GM18520 (cell line): ENCODE results near the gene CKS1B.
"Not testable (repeated sequence)": the region's sequence is repeated elsewhere in the genome, so short reads cannot be mapped to it uniquely, and the experiment has no call there.

Source experiments
- ATAC-seq: cut with Tn5 transposase; IDR thresholded peaks from one replicate; pipeline ENCODE4 v1.9.1; 2021; ENCODE audit not compliant: unreplicated experiment

The CKS1B gene

DNA sequence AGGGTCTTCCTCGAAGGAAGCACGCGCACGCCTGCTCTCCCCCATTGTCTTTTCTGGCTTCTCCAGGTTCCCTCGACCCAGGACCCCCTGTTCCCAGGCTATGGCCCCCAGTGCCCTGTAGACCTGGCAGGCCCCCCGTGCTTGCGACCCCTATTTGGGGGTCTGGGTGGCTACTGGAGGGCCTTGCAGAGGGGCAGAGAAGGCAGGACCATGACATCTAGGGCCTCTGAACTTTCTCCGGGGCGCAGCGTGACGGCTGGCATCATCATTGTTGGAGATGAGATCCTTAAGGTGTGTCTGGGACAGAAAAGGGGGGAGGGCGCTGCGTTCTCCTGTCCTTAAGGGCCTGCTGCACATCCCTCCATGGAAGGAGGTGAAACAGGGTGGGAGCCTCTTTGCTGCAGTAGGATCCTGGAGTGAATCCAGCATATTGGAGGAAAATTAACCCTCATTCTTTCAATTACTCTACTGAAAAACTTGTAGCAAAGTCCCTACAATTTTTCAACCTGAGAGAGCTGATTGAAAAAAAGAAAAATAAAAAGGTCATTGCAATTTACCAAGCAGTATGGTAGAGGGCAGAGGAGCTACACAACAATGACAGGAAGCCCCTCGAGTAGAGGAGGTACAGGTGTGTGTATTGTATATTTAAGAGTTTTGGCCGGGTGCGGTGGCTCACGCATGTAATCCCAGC, 9.4 kb downstream of the CKS1B start:
- no peak for ATAC-seq

DNA sequence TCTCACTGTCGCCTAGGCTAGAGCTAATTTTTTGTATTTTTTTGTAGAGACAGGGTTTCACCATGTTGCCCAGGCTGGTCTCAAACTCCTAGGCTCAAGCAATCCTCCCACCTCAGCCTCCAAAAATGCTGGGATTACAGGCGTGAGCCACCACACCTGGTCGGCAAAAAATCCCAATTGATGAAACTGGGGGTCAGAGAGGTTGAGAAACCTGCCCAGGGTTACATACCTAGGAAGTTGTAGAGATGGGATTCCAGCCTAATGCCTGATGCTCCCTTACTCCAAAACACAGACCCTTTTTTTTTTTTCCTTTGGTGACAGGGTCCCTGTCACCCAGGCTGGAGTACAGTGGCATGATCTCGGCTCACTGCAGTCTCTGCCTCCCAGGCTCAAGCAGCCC, 12.3 kb downstream of the CKS1B start:
- ATAC-seq: not testable (repeated sequence)

DNA sequence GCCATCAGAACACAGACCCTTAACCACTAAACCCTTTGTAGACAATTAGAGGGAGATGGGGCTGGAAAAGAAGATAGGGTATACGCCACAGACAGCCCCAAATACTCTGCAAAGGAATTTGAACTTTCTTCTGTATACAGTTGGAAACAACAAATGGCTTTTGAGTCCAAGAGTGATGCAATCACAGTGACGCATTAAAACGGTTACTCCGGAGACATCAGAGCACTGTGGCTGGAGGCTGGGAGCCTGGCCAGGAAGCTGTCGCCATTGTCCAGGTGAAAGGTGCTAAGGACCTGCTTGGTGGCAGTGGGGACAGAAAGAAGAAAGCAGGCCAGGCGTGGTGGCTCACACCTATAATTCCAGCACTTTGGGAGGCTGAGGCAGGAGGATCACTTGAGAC, 12.8 kb downstream of the CKS1B start:
- no peak for ATAC-seq

DNA sequence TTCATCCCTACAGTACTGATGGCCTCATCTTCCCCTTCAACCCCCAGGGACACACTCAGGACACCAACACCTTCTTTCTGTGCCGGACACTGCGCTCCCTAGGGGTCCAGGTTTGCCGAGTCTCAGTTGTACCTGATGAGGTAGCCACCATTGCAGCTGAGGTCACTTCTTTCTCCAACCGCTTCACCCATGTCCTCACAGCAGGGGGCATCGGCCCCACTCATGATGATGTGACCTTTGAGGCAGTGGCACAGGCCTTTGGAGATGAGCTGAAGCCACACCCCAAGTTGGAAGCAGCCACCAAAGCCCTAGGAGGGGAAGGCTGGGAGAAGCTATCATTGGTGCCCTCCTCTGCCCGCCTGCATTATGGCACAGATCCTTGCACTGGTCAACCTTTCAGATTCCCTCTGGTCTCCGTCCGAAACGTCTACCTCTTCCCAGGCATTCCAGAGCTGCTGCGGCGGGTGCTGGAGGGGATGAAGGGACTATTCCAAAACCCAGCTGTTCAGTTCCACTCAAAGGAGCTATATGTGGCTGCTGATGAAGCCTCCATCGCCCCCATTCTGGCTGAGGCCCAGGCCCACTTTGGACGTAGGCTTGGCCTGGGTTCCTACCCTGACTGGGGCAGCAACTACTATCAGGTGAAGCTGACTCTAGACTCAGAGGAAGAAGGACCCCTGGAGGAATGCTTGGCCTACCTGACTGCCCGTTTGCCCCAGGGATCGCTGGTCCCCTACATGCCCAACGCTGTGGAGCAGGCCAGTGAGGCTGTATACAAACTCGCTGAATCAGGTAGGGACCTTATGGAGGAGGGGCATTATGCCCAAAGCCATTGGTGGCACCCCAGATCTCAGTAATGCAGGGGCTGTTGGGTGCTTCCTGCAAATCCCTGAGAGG, 13.8 kb downstream of the CKS1B start:
- no peak for ATAC-seq

DNA sequence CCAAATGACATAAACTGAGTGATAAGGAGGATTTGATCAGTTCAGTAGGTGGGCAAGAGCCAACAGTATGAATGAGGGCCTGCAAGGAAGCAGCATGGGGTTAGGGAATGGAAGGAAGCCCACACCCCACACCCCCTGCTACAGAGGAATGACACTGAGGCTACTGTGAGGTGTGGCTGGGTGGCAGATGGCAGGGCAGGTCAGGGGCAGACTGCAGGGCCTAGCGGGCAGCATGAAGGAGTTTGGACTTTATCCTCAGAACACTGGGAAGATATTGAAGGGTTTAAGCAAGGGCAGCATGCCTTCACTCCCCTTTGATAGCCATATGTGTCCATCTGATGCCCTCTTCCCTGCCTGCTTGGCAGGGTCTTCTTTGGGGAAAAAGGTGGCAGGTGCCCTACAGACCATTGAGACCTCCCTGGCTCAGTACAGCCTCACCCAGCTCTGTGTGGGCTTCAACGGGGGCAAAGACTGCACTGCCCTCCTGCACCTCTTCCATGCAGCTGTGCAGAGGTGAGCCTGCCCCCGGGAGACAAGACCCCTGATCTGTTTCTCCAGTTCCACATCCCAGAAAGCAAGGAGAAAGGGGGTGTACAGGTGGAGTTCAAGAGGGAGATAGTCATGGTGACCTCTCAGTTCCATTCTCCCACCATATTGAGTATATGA, 14.8 kb downstream of the CKS1B start:
- no peak for ATAC-seq

DNA sequence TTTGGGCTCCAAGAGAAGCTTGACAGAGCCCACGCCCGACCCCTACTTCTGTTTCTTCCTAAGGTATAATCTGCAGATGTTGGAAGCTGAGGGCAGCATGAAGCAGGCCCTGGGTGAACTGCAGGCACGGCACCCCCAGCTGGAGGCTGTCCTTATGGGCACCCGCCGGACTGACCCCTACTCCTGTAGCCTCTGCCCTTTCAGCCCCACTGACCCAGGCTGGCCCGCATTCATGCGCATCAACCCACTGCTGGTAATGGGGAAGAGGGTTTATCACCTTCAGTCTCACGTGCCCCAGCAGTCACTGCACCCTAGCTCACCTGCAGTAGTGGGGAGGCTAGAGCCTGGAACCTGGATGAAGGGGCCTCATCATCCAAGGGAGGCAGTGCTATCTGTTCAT, 15.8 kb downstream of the CKS1B start:
- no peak for ATAC-seq

DNA sequence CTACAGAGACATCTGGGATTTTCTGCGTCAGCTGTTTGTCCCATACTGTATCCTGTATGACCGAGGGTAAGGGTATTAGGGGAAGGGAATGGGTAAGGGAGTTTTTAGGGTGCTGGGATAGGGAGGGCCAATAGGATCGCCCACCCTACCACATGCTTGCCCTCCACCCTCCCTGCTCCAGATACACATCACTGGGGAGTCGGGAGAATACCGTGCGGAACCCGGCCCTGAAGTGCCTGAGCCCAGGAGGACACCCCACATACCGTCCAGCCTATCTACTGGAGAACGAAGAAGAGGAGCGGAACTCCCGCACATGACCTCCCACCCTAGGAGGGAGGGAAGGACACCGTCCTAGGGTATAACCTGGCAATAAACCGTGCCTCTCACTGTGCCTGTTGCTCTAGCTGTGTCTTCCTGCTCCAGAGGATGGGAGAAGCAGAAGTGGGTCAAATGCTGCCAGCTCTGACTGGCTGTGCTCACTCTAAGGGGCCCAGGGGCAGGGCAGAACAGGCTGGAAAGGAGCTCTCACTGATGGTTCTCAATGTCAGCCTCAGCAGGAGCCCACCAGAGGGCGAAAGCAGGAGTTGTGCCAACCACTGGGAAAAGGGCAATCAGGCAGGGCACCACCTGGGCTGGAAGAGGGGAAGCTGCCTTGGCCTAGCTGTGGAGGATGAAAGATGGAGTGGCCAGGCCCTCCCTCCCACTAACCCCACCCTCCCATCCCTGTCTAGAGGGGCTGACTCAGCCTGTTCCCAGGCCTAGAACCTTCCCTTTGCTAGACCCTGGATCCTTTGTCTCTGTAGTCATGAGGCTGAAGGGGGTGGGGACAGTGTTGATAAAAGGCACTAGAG, 18.5 kb downstream of the CKS1B start:
- no peak for ATAC-seq

DNA sequence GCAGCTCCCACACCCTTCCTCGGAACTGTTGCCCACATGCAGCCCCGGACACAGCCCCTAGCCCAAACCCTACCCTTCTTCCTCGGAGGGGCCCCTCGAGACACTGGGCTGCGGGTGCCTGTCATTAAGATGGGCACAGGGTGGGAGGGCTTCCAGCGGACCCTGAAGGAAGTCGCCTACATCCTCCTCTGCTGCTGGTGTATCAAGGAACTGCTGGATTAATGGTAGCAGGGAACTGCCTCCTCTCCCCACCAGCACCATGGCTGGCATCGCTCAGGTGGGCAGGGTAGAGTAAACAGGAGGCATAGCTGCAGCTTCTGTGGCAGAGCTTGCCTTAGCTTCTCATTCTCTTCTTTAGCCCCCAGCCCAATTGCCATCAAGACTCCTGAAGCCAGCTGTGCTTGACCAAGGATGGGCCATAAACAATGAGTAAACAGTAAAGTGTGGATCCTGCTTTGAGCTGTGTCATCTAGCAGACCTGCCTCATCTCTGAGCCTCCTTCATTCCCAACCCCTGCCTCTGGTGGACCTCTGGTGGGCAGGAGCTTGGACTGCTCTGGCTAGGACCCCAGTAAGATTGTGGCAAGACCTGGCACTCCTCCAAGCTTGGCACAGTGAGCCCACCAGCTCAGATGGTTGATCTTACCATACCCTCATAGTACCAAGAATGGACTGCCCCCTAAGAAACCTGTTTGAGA, 19.2 kb downstream of the CKS1B start, which contains the start of gene LENEP:
TSS of gene LENEP (plus strand) at position 15 of the 697 bp plus-strand sequence. CDS start at position 37, 22 bp downstream.
- ATAC-seq: no peak

DNA sequence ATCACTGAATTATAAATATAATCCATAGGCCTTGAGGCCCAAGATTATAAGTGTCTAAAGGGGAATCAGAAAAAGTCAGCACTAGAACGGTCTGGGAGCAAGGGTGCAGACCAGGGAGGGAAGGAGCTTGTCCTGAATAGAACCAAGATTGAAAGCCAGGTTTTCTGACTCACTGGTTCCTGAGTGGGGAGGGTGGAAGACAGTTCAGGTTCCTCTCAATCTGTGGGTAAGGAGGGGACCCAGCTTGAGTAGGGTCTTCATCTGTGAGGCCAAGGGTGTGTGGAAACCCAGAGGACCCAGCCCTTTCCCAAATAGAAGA, 19.7 kb downstream of the CKS1B start:
- no peak for ATAC-seq

DNA sequence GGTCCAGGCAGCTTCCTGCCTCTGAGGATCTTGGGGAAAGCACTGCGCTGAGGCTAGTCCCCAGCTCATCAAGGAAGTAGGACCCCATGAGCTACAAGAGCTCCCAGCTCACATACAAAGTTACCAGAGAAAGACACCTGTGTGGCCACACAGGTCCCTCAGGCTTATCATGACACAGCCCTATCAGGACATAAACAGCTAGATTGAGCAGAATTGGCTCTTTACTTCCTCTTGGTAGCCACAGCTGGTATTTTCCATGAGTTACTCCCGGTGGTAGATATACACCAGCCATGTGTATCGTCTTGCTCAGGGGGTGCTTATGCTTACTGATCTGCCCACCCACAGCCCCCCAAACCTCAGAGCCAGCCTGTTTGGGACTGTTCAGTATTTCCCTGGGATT, 20.1 kb downstream of the CKS1B start:
- ATAC-seq: no peak

DNA sequence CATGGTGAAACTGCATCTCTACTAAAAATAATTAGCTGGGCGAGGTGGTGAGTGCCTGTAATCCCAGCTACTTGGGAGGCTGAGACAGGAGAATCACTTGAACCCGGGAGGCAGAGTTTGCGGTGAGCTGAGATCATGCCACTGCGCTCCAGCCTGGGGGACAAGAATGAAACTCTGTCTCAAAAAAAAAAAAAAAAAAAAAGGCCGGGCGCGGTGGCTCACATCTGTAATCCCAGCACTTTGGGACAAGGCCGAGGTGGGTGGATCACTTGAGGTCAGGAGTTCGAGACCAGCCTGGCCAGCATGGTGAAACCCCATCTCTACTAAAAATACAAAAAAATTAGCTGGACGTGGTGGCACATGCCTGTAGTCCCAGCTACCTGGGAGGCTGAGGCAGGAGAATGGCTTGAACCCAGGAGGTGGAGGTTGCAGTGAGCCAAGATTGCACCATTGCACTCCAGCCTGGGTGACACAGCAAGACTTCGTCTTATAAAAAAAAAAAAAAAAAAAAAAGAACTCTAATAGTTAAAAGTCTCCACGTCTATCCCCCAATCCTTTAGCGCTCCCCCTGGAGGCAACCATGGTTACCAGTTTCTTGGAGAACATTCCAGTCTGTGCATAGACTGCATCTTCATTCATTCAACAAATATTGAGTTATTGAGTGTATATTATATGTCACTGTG, 21.0 kb downstream of the CKS1B start:
- ATAC-seq: not testable (repeated sequence)

DNA sequence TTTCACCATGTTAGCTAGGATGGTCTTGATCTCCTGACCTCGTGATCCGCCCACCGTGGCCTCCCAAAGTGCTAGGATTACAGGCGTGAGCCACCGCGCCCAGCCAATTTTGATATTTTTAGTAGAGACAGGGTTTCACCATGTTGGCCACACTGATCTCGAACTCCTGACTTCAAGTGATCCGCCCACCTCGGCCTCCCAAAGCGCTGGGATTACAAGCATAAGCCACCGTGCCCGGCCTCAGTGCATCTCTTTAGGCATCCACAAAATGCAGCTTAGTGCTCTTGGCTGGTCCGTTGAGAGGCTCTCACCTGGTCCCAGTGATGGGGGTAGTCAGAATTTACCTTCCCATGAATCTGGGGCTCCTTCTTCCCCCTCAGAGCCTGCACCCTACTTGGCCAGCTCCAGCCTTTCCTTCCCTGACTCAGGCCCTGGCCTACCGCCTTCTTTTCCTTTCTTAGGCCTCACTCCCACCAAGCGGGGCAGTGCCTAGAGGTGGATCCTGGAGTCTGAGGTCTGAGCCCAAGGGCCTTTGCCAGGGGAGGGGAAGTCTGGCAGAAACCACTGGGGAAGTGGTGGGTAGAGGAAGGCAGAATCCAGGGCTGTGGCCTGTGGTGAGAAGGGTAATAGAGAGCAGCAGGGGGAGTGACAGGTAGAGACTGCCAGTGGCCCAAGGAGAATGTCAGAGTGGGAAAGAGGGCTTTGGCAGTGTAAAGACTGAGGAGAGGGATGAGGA, 22.7 kb downstream of the CKS1B start:
- ATAC-seq: no peak

DNA sequence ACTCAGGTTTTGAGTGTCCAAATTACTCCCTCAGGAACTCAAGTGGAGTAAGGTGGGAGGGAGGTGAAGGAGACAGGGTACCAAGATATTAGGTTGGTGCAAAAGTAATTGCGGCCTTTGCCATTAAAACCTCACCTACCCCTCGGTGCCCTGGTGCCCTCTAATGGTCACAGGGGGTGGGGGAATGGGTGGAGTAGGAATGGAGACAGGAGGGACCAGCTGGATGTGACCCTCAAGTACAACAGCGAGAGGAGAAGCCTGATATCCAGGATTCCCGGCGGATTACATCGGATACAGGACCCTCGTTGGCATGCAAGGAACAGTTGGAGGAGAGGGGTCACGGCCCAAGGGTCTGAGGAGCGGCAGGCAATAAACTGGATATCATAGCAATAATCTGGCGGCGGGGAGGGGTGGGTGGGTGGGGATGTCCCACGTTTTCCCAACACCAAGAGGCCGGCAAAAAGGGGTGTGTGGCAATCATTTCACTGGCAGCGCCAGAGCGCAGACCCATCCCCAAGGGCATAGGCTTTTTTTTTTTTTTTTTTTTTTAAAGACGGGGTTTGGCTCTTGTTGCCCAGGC, 23.8 kb downstream of the CKS1B start:
- no peak for ATAC-seq

DNA sequence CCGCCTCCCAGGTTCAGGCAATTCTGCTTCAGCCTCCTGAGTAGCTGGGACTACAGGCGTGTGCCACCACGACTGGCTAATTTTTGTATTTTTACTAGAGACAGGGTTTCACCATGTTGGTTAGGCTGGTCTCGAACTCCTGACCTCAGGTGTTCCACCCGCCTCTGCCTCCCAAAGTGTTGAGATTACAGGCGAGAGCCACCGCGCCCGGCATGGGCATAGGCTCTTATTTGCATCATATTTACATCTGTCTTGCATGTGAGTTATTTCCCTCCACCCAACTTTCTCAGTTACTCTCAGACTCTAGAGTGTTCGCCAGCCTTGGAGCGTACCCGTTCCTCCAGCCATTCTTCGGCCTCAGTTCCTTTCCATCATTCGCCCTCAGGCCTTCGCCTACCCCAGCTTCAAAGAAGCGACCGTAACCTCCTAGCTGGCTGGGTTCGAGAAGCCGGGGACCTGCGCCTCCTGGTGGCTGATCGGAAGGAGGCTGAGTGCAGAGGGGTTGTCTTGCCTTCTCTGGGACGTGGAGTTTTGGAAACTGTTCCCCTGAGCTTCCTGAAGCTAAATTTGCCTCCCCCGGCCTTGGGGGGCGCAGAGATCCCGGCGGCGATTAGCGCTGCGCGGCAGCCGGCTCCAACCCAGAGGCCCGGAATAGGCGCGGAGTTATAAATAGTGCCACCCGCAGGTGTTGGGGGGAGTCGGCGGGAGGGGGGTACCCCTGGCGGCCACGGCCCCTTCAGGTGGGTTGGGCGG, 24.5 kb downstream of the CKS1B start:
- no peak for ATAC-seq

DNA sequence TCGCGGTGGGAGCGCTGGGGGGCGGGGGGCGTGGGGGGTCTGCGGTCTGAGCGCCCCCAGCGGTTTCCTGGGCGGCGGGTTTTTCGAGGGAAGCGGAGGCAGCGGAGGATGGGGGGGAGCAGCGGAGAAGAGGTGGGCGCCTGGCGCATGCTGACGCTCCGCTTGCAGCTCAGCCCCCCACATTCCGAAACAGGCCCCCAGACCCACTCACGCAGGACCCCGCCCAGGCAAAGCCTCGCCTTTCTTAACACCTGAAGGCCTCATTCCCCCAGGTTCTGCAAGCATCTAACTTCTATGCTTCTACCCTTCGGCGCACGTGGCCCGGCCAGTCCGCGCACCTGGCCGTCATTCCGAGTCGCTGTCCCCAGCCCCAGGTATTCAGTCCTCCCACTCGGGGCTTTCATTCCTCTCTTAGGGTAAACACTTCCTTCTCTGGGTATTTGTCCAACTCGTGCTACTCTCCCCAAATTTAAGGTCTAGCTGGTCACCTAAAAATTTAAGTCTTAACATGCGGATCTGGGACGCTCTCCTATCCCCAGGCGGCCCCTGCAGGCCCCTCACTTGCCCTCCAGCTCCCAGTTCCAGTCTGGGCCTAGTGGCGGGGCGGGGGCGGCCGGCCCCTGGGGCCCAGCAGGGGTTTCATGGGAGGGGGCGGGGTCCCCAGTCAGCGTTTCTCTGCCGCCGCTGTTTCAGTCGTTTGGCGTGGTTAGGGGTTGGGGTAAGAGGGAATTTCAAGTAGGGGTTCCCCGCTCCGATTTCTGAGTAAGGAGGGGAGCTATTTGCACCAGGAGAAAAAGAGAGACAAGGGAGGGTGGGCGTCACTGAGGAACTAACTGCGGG, 25.3 kb downstream of the CKS1B start:
- no peak for ATAC-seq

DNA sequence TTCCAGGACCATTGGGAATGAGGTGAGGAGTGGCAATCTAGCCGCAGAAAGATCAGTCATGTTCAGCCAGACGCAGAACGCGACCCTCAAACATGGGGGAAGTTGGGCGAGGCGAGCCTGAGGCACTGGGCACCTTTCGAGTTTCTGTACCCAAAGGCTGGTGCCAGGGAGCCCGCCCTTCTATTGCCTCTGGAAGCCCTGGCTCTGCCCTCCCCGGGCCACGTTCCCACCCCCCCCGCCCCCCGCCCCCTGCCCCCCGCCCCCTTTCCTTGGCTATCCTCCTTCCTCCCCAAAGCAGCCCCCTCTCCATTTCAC, 25.9 kb downstream of the CKS1B start:
- ATAC-seq: no peak

DNA sequence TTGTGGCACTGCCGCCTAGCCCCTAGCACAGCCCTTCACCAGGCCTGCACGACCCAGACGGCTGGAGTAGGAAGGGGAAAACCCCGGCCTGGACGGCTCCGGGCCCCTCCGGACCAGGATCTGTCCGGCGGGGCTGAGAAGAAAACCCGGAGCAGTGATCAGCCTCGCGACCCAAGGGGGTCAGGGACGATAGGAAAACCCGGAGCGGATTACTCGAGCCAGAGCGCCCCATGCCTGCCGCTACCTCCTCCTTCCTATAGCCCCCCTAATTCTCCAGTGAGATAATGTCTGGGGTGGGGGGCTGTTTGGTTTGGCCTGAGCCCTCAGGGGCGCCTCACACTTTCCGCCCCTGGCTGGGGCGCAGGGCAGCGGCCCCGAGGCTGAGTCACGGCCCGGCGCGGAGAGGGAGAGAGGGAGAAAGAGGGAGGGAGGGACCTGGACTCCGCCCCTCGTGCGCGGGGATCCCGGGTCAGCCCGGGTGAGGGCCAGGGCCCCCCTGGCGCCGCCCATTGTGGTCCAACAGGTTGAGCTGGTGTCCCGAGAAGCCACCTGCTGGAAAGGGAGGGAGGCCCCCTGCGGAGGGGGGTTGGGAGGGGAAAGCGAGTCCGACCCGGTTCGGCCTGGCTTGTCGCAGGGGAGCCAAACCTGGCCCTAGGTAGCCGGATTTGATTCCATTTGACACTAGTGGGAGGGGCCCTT, 26.4 kb downstream of the CKS1B start:
- ATAC-seq: peak; percentile 30
